ENCODE results near the gene PTPRD.

The PTPRD gene

DNA sequence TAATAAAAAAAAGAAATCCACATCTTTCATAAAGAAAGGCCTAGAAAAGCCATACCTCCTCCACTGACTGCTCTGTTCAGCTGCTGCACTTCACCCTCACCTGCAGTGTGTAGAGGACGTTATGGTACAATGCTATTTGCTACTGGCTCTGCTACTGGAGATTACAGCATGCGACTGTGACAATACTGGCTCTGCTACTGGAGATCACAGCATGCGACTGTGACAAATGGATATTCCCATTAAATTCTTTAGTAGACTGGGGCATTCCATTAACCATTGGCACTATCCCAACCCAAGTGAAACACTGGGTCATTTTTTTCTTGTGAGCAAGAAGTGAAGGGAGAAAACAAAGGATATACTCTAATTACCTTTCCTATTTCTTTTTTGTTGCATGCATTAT lies 1749.7 kb downstream of the PTPRD start:
- TF ChIP-seq, protein P1, sequence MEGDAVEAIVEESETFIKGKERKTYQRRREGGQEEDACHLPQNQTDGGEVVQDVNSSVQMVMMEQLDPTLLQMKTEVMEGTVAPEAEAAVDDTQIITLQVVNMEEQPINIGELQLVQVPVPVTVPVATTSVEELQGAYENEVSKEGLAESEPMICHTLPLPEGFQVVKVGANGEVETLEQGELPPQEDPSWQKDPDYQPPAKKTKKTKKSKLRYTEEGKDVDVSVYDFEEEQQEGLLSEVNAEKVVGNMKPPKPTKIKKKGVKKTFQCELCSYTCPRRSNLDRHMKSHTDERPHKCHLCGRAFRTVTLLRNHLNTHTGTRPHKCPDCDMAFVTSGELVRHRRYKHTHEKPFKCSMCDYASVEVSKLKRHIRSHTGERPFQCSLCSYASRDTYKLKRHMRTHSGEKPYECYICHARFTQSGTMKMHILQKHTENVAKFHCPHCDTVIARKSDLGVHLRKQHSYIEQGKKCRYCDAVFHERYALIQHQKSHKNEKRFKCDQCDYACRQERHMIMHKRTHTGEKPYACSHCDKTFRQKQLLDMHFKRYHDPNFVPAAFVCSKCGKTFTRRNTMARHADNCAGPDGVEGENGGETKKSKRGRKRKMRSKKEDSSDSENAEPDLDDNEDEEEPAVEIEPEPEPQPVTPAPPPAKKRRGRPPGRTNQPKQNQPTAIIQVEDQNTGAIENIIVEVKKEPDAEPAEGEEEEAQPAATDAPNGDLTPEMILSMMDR (IDR thresholded peaks at IDR 0.05; ENCODE audit: insufficient read depth, low read length, poor library complexity, severe bottlenecking): no peak
- no peaks in the 10 kb centered on the region for H3K27me3 ChIP-seq (ENCODE audit: low read length)
- no peaks in the 10 kb centered on the region for H3F3A ChIP-seq (ENCODE audit: insufficient read depth)
- H3K36me3 ChIP-seq (ENCODE audit: low read length): no peaks in the 10 kb centered on the region
- H3K79me2 ChIP-seq (ENCODE audit: insufficient read depth, low read length): no peaks in the 10 kb centered on the region
- no peak overlapping the region for H2AFZ ChIP-seq (ENCODE audit: low read depth, low read length, severe bottlenecking)
- H3K9ac ChIP-seq (ENCODE audit: low read length): no peak overlapping the region
- H3K4me2 ChIP-seq (ENCODE audit: low read depth, low read length, poor library complexity, severe bottlenecking): no peak overlapping the region
- H3K9me2 ChIP-seq (replicated peaks; ENCODE audit: insufficient read depth, low read length): 0 out of 2 replicates have a peak, but pooled peaks cover 3% of the 10 kb centered on the region
- no peak overlapping the region for H3K27ac ChIP-seq (ENCODE audit: low read depth, low read length)
- H3K4me3 ChIP-seq (ENCODE audit: insufficient read depth, low read length, poor library complexity, severe bottlenecking): no peak overlapping the region
- no peaks in the 10 kb centered on the region for H4K20me1 ChIP-seq (ENCODE audit: low read depth, low read length)
- H3K9me3 ChIP-seq (ENCODE audit: insufficient read depth, low read length): no peaks in the 10 kb centered on the region

DNA sequence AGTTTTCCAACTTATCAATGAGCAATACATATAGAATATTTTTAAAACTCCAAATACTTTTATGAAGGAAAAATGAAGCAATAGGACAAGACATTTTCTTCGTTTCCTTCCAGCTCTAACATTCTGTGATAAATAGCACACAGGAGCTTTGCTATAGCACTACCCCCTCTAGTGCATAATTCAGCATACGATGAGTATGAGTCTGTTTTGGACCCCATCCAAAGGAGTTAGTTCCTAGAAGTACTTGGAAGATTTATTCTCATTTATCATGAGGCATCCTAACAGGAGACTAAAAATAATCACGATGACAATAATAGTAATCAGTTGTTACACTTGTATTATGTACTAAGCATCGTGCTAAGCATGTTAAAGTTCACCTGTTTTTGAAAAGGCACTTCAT lies 1751.9 kb downstream of the PTPRD start:
- Histone ChIP-seq H3K9me2 (replicated peaks; ENCODE audit: insufficient read depth, low read length) (no peaks in the 10 kb centered on the region), H3K27me3 (ENCODE audit: low read length) (no peaks in the 10 kb centered on the region), H3K27ac (ENCODE audit: low read depth, low read length) (no peak overlapping the region), H3K9me3 (ENCODE audit: insufficient read depth, low read length) (no peaks in the 10 kb centered on the region), H3F3A (ENCODE audit: insufficient read depth) (no peaks in the 10 kb centered on the region), H3K9ac (ENCODE audit: low read length) (no peak overlapping the region), H2AFZ (ENCODE audit: low read depth, low read length, severe bottlenecking) (no peak overlapping the region), H3K4me2 (ENCODE audit: low read depth, low read length, poor library complexity, severe bottlenecking) (no peak overlapping the region), H3K79me2 (ENCODE audit: insufficient read depth, low read length) (no peaks in the 10 kb centered on the region), H3K36me3 (ENCODE audit: low read length) (no peaks in the 10 kb centered on the region), H3K4me3 (ENCODE audit: insufficient read depth, low read length, poor library complexity, severe bottlenecking) (no peak overlapping the region), H4K20me1 (ENCODE audit: low read depth, low read length) (no peaks in the 10 kb centered on the region)
- TF ChIP-seq, protein P1 (IDR thresholded peaks at IDR 0.05; ENCODE audit: insufficient read depth, low read length, poor library complexity, severe bottlenecking): no peak
- no peak for TF ChIP-seq EZH2phosphoT487 (conservative IDR thresholded peaks at IDR 0.05; ENCODE audit: low read length)

DNA sequence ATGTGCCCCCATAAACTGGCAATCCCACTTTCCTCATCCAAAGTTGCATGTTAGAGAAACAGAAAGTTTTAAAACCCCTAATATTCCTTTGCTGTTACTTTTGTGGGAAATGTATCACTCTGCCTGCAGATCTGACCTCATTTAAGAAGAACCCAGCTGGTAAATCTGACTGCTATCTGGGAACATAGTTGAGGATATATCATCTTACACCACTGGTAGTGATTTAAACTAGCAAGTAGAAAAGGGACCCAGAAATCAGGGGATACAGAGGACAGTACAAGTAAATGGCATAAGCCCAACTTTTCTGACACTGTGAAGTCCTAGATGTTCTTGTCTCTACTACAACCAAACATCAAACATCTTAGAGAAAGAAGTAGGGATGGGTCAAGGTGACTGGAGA lies 1752.7 kb downstream of the PTPRD start:
- H3K79me2 ChIP-seq (ENCODE audit: insufficient read depth, low read length): no peaks in the 10 kb centered on the region

More for the DNA sequence above, 1752.7 kb downstream of the PTPRD start:
- TF ChIP-seq, protein P1 (IDR thresholded peaks at IDR 0.05; ENCODE audit: insufficient read depth, low read length, poor library complexity, severe bottlenecking): no peak
- no peak for TF ChIP-seq EZH2phosphoT487 (conservative IDR thresholded peaks at IDR 0.05; ENCODE audit: low read length)
- Histone ChIP-seq H3K27me3 (ENCODE audit: low read length) (no peaks in the 10 kb centered on the region), H3K9me2 (replicated peaks; ENCODE audit: insufficient read depth, low read length) (no peaks in the 10 kb centered on the region), H3F3A (ENCODE audit: insufficient read depth) (no peaks in the 10 kb centered on the region), H4K20me1 (ENCODE audit: low read depth, low read length) (0 out of 2 replicates have a peak, but pooled peaks cover 3% of the 10 kb centered on the region), H3K36me3 (ENCODE audit: low read length) (no peaks in the 10 kb centered on the region), H3K27ac (ENCODE audit: low read depth, low read length) (no peak overlapping the region), H2AFZ (ENCODE audit: low read depth, low read length, severe bottlenecking) (no peak overlapping the region), H3K4me2 (ENCODE audit: low read depth, low read length, poor library complexity, severe bottlenecking) (no peak overlapping the region), H3K9ac (ENCODE audit: low read length) (no peak overlapping the region), H3K4me3 (ENCODE audit: insufficient read depth, low read length, poor library complexity, severe bottlenecking) (no peak overlapping the region), H3K9me3 (ENCODE audit: insufficient read depth, low read length) (no peaks in the 10 kb centered on the region)
